Hindlimb muscle (tissue), 1 donor: ENCODE results near the gene SDF2. TPM values are rescaled to one million over a fixed set of nuclear protein-coding genes. Genes with fewer than 3 reads are reported as not detected.

Experiments used
- DNase-seq: peaks from one replicate; pipeline ENCODE4 v3.0.0-alpha.2; 2013
- polyA plus RNA-seq: library from polyadenylated mRNA; unstranded; fragments of 120-200 nt; gene quantifications from one replicate; pipeline ENCODE4 v1.2.1, GENCODE V29; 2013; ENCODE audit not compliant: insufficient read length

The SDF2 gene, protein sequence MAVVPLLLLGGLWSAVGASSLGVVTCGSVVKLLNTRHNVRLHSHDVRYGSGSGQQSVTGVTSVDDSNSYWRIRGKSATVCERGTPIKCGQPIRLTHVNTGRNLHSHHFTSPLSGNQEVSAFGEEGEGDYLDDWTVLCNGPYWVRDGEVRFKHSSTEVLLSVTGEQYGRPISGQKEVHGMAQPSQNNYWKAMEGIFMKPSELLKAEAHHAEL
- 39.5 TPM for polyA plus RNA-seq

DNA sequence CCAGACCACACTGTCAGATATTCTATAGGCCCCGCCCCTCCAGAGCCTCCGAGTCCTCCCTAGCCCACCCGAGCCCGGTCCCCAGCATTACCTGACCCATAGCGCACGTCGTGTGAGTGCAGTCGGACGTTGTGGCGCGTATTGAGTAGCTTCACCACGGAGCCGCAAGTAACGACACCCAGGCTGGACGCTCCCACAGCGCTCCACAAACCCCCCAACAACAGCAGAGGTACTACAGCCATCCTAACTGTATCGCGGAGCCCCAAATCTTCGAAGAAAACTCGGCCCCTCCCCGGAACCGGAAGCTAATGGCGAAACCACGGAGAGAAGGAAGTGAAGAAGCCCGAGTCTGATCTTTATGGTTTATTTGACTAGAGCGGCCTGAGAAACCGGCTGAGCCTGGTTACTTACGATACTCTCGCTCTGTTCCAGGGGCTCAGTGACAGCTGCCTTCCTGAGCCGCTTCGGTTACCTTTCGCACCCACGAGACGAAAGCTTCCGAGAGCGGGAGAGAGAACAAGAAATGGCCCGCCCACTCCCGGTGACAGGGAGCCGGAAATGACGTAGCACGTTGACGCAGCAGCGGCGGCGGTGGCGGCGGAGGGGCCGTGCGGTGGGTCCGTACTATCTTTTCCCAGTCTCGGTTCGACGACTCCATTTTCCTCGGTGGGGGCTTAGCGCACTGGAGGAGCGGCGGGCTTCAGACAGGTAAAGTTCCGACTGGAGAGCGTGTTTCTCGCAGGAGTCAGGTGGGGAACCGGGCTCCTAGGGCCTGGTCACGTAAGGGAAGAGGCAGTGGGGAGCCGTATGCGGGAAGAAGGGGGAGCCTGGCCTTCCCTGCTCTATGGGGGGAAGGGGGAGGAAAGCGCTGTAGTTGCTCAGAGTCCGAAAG, at the start of gene SDF2, which contains the start of gene SUPT6H:
SDF2 (minus strand) TSS at position 272 of the 892 bp plus-strand sequence; CDS start at position 242, 30 bp downstream.
SUPT6H (plus strand) TSS at position 571 of the 892 bp plus-strand sequence. CDS start 11,197 bp downstream, outside the sequence.
- peak; percentile 94 for DNase-seq

DNA sequence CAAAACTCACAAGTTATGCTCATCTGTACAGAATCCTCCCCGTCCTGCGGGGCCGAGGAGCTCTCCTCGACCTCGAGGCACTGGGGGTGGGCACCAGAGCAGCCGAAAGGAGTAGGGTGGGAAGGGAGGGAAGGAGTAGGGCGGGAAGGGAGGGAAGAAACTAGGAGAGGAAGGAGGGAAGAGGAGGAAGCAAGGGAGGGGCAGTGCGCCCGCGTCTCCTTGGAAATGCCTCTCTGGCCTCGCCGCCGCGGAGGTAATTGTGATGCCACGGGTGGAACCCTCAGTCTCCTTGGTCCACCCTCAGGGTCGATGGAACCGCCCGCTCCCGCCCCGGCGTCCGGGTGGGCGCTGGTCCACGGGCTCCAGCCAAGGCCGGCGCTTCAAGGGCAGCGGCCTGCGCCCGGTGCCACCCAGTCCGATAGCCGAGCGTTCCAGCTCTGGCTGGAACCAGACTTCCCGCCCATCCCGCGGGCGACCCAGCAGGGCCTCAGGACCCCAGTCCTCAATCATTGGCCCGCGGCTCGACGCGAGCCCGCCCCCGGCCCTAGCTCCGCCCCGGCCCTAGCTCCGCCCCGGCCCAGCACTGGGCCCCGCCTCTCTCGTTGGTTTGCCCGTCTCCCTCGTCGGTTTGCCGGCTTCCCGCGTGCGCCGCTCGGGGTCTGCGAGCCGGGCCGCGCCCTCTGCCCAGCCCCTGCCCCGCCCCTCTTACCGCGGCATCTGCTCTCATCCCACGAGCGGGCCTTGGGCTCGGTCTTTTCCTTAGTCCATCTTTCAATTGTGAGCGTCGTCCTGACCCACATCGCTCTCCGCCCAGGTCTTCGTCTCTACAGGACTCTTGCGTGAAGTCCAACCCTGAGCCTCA, 49.4 kb upstream of the SDF2 start:
- peak; percentile 91 for DNase-seq

- no peak for DNase-seq
Measured at GRCh38 chr17:28707339-28707720, 45.6 kb upstream of the SDF2 start.

GRCh38 chr17:28706471-28707338, 45.0 kb upstream of the SDF2 start:
- no peak for DNase-seq

- DNase-seq = no peak
Measured at GRCh38 chr17:28705728-28706334, 44.1 kb upstream of the SDF2 start.

DNA sequence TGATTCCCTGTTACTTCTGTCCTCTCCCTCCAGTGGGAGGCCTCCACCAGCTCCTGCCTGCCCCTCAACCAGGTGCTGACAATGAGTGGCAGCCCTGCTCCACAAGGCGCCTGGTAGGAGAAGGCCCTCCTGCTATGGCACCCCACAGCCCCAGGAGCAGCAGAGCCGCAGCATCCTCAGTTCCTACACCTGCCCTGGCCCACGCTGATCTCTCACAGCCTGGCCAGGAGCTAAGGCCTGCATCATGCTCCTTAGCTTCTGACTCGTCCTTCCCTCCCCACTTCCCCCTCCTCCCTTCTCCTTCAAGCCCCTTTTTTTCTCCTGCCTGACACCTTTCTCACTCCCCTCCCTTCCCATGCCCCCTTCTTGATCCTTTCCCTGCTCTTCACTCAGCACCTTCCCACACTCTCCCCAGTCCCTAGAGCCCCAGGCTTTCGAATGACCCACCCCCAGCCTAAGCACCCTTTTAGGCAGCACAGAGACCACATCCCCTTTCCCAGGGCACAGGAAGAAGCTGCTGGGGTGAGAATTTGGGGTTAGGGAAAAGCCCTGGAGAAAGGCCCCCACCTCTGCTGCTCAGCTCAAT, 43.5 kb upstream of the SDF2 start:
- DNase-seq = no peak

GRCh38 chr17:28704219-28704858, 42.6 kb upstream of the SDF2 start:
- DNase-seq = no peak

DNA sequence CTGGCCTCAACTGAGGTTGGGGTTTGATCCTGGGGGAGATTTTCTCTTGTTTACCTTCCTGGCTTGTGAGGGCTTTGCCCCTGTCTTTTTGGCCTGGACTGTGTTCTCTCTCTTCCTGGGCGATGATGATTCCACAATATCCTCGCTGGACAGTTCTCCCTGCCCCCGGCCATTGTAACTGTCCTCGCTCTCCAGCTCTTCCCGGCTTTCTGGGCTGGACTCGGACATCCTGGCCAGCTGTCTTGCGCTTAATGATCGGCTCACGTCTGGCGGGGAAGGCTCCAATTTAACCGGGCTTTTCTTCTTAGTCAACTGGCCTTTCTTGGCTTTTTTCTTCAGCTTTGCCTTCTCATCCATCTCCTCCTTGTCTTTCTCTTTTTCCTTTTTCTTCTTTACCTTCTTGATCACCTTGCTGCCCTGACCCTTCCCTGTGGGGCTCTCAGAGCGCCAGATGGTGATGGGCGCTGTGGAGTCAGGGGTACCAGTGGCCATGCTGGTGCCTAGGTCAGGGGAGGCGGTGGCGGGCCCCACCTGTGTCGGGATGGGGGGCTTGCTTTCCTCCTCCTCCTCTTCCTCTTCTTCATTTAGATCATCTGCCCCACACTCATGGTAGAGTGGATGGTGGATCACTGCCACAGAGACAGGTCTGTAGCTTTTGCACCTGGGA, 42.0 kb upstream of the SDF2 start:
- no peak for DNase-seq

DNA sequence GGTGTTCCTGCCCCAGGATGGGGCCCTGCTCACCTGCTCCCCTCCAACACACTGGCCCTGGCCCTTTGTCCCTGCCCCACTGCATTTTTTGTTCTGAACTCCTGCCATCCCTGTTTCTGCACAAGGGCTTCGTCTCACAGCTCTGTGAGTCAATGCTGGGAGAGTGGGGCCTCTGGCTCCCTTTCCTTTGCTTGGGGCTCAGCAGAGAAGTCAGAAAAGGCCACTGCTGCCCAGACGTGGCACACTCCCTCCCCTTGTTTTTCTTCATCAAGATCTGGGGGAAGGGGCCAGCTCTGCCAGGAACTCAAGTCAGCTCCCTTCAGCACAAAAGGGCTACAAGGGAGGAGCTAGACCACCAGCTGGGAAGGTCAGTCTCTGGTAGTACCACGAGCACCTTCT, 41.0 kb upstream of the SDF2 start:
- no peak for DNase-seq

- no peak for DNase-seq
Measured at GRCh38 chr17:28702026-28702751, 40.5 kb upstream of the SDF2 start.

GRCh38 chr17:28700830-28701492, 39.3 kb upstream of the SDF2 start:
- DNase-seq = no peak

DNA sequence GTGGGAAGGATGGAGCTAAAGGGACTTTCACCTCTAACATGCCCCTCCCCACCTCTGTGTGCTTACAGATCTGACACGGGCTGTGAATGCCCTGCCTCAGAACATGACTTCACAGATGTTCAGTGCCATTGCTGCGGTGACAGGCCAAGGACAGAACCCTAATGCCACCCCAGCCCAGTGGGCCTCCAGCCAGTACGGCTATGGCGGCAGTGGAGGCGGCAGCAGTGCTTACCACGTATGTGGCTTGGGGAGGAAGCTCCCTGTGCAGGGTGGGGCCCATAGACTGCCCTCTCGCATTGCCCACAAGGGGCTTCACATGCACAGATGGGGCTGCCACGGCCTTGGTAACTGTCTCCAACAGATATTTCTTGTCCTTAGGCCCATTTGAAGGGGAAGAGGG, 38.6 kb upstream of the SDF2 start:
- DNase-seq = no peak

- no peak for DNase-seq
Measured at GRCh38 chr17:28698253-28698941, 36.7 kb upstream of the SDF2 start.

- no peak for DNase-seq
Measured at GRCh38 chr17:28693869-28694268, 32.2 kb upstream of the SDF2 start.

GRCh38 chr17:28689011-28689410, 27.3 kb upstream of the SDF2 start:
- no peak for DNase-seq

GRCh38 chr17:28688481-28688880, 26.8 kb upstream of the SDF2 start:
- DNase-seq = no peak

DNA sequence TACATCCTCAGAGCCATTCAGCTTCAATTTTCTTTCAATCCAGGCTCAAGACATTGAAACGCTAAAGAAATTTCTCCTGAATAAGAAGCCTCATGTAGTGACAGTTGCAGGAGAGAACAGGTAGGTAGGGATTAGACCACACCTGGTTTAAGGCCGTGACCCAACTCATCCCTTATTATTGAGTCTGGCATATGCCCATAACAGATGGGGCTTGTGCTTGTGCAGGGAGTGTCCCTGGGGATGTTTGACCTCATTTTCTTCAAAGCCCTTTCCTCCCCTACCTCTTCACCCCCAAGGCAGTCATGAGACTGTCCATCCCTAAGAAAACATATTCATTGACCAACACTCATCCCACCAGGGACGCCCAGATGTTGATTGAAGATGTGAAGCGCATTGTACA, 24.6 kb upstream of the SDF2 start:
- no peak for DNase-seq

DNA sequence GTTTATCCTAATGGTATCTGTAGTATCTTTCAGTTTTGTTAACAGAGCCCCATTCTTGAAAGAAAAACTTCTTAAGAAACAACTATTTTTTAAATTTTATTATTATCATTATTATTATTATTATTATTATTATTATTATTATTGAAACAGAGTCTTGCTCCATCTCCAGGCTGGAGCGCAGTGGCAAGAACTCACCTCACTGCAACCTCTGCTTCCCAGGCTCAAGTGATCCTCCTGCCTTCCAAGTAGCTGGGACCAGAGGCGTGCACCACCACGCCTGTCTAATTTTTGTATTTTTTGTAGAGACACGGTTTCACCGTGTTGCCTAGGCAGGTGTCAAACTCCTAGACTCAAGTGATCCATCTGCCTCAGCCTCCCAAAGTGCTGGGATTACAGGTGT, 23.7 kb upstream of the SDF2 start:
- DNase-seq = no peak
